Measurements from ENCODE around the gene TOP3B. TPM values are rescaled to one million over a fixed set of nuclear protein-coding genes. Genes with fewer than 3 reads are reported as not detected.

TOP3B gene
- total and polyA plus RNA-seq, 5 donors from 2014 or later: 13.1 to 56.7 (median 15.3) TPM

DNA sequence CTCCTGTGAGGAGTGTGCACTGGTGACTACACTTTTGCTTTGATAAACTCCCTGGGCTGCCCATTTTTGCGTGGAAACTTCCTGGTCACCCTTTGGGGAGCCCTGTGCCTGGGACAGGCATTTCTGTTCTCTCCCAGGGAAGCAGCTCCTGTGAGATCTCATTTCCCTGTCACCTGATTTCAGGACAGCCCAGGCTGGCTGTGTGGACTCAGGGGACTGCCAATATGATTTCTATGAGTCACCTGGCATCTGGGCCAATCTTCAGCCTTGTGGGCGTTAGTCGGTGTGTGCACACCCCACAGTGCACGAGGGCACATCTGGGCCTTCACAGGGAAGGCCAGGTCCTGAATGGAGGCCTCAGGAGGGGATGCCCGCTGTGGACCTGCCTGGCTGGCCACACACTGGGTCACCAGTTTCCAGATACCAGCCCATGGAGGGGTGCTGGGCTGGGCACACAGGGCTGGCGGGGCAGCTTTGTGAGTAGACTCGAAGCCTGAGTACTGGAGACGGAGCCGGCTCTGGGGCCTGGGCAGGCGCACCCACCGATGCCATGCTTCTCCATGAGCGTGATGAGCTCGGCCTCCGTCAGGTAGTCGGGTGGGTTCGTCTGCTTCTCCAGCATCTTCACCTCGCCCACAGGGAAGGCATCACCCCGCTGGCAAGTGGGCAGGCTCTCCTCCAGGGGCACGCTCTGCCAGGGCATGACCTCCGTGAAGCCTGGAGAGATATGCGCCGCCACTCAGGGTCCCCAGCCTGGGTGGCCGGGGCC lies 20.5 kb downstream of the TOP3B start:
- Histone ChIP-seq H3K36me3 (ENCODE audit: control insufficient read depth, insufficient read depth, low read length) (peaks cover 53% of the 10 kb centered on the region), H3K27ac (ENCODE audit: insufficient read depth, low read length, poor library complexity, severe bottlenecking) (no peak overlapping the region), H3K9me3 (ENCODE audit: control insufficient read depth in 2 of 2, low read length in 2 of 2) (no peaks in the 10 kb centered on the region), H3K4me3 (ENCODE audit: low read depth, low read length) (no peak overlapping the region), H3K27me3 (ENCODE audit: control insufficient read depth, insufficient read depth, low read length) (no peaks in the 10 kb centered on the region), H3K4me1 (ENCODE audit: control insufficient read depth, insufficient read depth, low read length, poor library complexity, severe bottlenecking) (no peaks in the 10 kb centered on the region)
- no peak overlapping the region for H3K4me3 Mint-ChIP-seq
- DNase-seq: no peak
- H3K27me3 Mint-ChIP-seq: no peaks in the 10 kb centered on the region
- H3K36me3 Mint-ChIP-seq: peaks cover 21% of the 10 kb centered on the region
- ATAC-seq (ENCODE audit: low read depth in 2 of 2): no peak
- no peak overlapping the region for H3K27ac Mint-ChIP-seq
- H3K4me1 Mint-ChIP-seq: no peaks in the 10 kb centered on the region
- H3K9me3 Mint-ChIP-seq: no peaks in the 10 kb centered on the region

DNA sequence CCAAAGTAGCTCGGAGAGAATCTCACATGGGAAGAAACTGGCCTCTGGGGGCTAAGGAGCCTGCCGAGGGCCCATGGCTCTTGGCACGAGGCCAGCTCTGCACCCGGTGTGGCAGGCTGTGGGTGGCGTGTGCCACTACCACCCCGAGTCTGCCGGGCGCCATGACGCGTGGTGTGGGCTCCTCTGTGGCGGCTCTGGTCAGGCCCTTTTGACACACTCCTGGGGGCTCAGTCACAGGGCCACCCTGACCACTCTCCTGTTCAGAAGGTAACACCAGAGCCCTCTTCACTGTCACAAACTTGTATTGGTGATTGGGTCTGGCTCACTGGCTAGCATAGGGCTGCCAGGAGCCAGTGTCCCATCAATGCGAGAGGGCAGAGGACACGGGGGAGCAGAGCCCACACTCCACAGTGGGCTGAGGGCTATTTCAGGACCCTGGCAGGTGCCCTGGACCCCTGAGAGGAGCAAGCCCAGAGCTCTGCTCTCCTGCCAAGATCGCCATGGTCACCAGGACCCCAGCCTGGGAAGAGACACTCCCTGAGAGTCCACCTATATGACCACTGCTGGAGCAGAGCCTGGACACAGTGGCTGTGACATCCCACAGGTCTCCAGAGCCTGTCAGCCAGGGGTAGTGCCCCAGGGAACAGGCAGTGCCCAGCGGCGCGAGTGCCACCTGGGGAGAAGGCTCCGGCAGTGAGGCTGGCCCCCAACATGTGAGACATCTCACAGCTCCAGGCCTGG lies 21.3 kb downstream of the TOP3B start:
- no peak for ATAC-seq (ENCODE audit: low read depth in 2 of 2)
- H3K4me1 Mint-ChIP-seq: no peaks in the 10 kb centered on the region
- H3K36me3 Mint-ChIP-seq: peaks cover 16% of the 10 kb centered on the region

GRCh38 chr22:21960200-21961126 lies 22.1 kb downstream of the TOP3B start:
- Mint-ChIP-seq H3K4me1 (no peaks in the 10 kb centered on the region), H3K9me3 (no peaks in the 10 kb centered on the region), H3K36me3 (peaks cover 16% of the 10 kb centered on the region), H3K27ac (no peak overlapping the region), H3K27me3 (no peaks in the 10 kb centered on the region), H3K4me3 (no peak overlapping the region)
- ATAC-seq (ENCODE audit: low read depth in 2 of 2) (no peak), DNase-seq (no peak)
- Histone ChIP-seq H3K27me3 (ENCODE audit: control insufficient read depth, insufficient read depth, low read length) (no peaks in the 10 kb centered on the region), H3K4me3 (ENCODE audit: low read depth, low read length) (no peak overlapping the region), H3K9me3 (ENCODE audit: control insufficient read depth in 2 of 2, low read length in 2 of 2) (no peaks in the 10 kb centered on the region), H3K36me3 (ENCODE audit: control insufficient read depth, insufficient read depth, low read length) (peaks cover 39% of the 10 kb centered on the region), H3K4me1 (ENCODE audit: control insufficient read depth, insufficient read depth, low read length, poor library complexity, severe bottlenecking) (no peaks in the 10 kb centered on the region), H3K27ac (ENCODE audit: insufficient read depth, low read length, poor library complexity, severe bottlenecking) (no peak overlapping the region)

More for the DNA sequence above, 21.3 kb downstream of the TOP3B start:
- DNase-seq: no peak
- Mint-ChIP-seq H3K4me3 (no peak overlapping the region), H3K9me3 (no peaks in the 10 kb centered on the region), H3K27ac (no peak overlapping the region), H3K27me3 (no peaks in the 10 kb centered on the region)
- Histone ChIP-seq H3K27me3 (ENCODE audit: control insufficient read depth, insufficient read depth, low read length) (no peaks in the 10 kb centered on the region), H3K9me3 (ENCODE audit: control insufficient read depth in 2 of 2, low read length in 2 of 2) (no peaks in the 10 kb centered on the region), H3K4me1 (ENCODE audit: control insufficient read depth, insufficient read depth, low read length, poor library complexity, severe bottlenecking) (no peaks in the 10 kb centered on the region), H3K27ac (ENCODE audit: insufficient read depth, low read length, poor library complexity, severe bottlenecking) (no peak overlapping the region), H3K36me3 (ENCODE audit: control insufficient read depth, insufficient read depth, low read length) (peaks cover 45% of the 10 kb centered on the region), H3K4me3 (ENCODE audit: low read depth, low read length) (no peak overlapping the region)

DNA sequence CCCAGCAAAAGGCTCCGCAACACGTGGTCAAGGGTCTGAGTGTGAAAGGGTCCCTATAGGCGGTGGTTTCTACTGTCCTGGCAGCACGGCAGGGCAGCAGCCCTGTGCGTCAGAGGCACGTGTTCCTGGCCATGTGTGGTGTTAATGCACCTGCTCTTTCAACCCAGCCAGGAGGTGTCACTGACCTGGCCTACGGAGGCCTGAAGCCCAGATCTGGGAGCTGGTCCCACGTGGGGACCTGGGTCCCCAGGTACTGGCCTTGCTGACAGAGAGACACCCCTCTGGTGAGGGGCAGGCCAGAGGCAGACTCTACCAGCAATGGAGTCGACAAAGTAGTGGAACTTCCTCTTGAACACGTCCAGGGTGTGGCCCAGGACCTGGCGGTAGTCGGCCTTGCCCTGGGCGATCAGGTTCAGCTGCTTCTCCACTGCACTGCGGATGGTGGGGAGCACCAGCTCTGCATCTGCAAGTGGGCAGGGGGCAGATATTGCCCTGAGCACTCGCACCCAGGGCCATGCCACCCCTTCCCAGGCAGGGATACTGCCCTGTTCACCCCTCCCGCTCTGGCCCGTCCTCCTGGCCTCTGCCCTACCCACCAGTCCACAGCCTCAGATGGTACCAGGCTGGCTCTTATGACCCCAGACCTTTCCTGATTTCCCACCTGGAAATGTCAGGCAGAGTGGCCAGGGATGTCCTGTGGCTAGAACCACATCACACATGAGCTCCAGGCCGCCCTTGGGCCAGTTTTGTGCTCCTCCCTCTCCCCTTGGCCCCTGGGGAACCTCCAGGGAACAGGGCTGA lies 23.1 kb downstream of the TOP3B start:
- Histone ChIP-seq H3K4me3 (ENCODE audit: low read depth, low read length) (no peak overlapping the region), H3K27ac (ENCODE audit: insufficient read depth, low read length, poor library complexity, severe bottlenecking) (no peak overlapping the region), H3K9me3 (ENCODE audit: control insufficient read depth in 2 of 2, low read length in 2 of 2) (no peaks in the 10 kb centered on the region), H3K27me3 (ENCODE audit: control insufficient read depth, insufficient read depth, low read length) (no peaks in the 10 kb centered on the region), H3K4me1 (ENCODE audit: control insufficient read depth, insufficient read depth, low read length, poor library complexity, severe bottlenecking) (no peaks in the 10 kb centered on the region), H3K36me3 (ENCODE audit: control insufficient read depth, insufficient read depth, low read length) (peaks cover 29% of the 10 kb centered on the region)
- no peak overlapping the region for H3K4me3 Mint-ChIP-seq
- ATAC-seq (ENCODE audit: low read depth in 2 of 2) (no peak), DNase-seq (no peak)
- no peaks in the 10 kb centered on the region for H3K27me3 Mint-ChIP-seq
- no peaks in the 10 kb centered on the region for H3K4me1 Mint-ChIP-seq
- H3K36me3 Mint-ChIP-seq: peaks cover 12% of the 10 kb centered on the region
- H3K9me3 Mint-ChIP-seq: no peaks in the 10 kb centered on the region
- H3K27ac Mint-ChIP-seq: peak overlapping the region in 1 of 3 donors; percentile 15

DNA sequence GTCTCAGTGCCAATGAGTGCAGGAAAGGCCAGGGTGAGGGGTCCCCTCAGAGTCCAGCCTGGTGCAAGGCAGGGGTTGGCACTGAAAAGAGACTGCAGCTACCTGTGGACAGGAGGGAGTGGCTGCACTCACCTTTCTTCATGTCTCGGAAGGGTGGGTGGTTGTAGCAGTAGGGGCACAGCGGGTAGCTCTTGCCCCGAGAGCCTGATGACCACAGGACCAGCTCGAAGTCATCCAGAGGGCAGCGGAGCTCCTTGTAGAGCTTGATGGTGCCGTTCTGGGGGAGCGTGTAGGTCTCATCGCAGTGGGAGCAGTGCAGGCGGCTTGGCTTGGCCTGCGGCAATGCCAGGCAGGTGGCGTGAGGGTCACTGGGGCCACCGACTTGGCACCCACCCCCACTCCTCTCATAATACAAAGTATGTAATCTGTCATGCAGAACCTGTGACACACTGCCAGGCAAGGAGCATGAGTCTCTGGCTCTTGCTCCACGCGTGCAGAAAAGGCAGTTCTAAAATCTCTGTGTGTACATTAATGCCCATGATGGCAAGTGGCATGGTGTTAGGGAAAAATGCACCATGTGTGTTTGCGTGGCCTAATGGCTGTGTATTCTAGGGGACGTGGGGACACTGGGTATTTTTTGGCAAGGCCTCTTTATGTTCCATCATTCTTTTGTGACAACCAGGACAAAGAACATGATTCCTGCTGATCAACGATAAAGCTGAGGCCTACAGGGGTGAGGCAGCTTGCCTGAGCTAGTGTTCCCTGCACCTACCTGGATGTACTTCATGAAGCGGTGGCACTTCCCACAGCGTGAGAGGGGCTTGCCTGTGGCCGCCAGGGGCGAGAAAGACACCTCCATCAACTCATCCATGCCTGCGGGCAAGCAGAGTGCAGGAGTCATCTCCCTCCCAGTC lies 24.0 kb downstream of the TOP3B start:
- no peaks in the 10 kb centered on the region for H3K27me3 ChIP-seq (ENCODE audit: control insufficient read depth, insufficient read depth, low read length)
- H3K9me3 ChIP-seq (ENCODE audit: control insufficient read depth in 2 of 2, low read length in 2 of 2): no peaks in the 10 kb centered on the region
- H3K4me3 ChIP-seq (ENCODE audit: low read depth, low read length): no peak overlapping the region
- Mint-ChIP-seq H3K9me3 (no peaks in the 10 kb centered on the region), H3K4me1 (no peaks in the 10 kb centered on the region), H3K27ac (no peak overlapping the region), H3K27me3 (no peaks in the 10 kb centered on the region), H3K4me3 (no peak overlapping the region), H3K36me3 (peaks cover 12% of the 10 kb centered on the region)
- H3K27ac ChIP-seq (ENCODE audit: insufficient read depth, low read length, poor library complexity, severe bottlenecking): no peak overlapping the region
- peaks cover 22% of the 10 kb centered on the region for H3K36me3 ChIP-seq (ENCODE audit: control insufficient read depth, insufficient read depth, low read length)
- DNase-seq: no peak
- ATAC-seq (ENCODE audit: low read depth in 2 of 2): no peak
- no peaks in the 10 kb centered on the region for H3K4me1 ChIP-seq (ENCODE audit: control insufficient read depth, insufficient read depth, low read length, poor library complexity, severe bottlenecking)

GRCh38 chr22:21952586-21953571 lies 29.7 kb downstream of the TOP3B start, which contains the start of gene PPM1F:
Gene PPM1F, minus strand, starts transcription at chr22:21952848. Its CDS starts 6,800 bp downstream, at chr22:21946048.
- no peak within 1 kb of the TSS for H3K4me3 ChIP-seq (ENCODE audit: low read depth, low read length)
- peak within 1 kb of the TSS; percentile 84 to 90 (median 88) for H3K4me3 Mint-ChIP-seq
- H3K27me3 Mint-ChIP-seq: no peaks in the 10 kb centered on the region
- ATAC-seq (ENCODE audit: low read depth in 2 of 2) (peak; percentile 87 to 90), DNase-seq (peak; percentile 83 to 91 (median 84))
- H3K9me3 Mint-ChIP-seq: no peaks in the 10 kb centered on the region
- peak within 1 kb of the TSS; percentile 48 to 78 (median 56) for H3K27ac Mint-ChIP-seq
- H3K27ac ChIP-seq (ENCODE audit: insufficient read depth, low read length, poor library complexity, severe bottlenecking): no peak within 1 kb of the TSS
- H3K36me3 Mint-ChIP-seq: no peaks in the 10 kb centered on the region
- peaks cover 0 to 27% (median 9%) of the 10 kb centered on the region in 4 donors for H3K4me1 Mint-ChIP-seq
- no peaks in the 10 kb centered on the region for H3K9me3 ChIP-seq (ENCODE audit: control insufficient read depth in 2 of 2, low read length in 2 of 2)
- peaks cover 14% of the 10 kb centered on the region for H3K4me1 ChIP-seq (ENCODE audit: control insufficient read depth, insufficient read depth, low read length, poor library complexity, severe bottlenecking)
- no peaks in the 10 kb centered on the region for H3K36me3 ChIP-seq (ENCODE audit: control insufficient read depth, insufficient read depth, low read length)
- H3K27me3 ChIP-seq (ENCODE audit: control insufficient read depth, insufficient read depth, low read length): no peaks in the 10 kb centered on the region
